Measurements from ENCODE around the gene SLC36A1. TPM values are rescaled to one million over a fixed set of nuclear protein-coding genes. Genes with fewer than 3 reads are reported as not detected.

The SLC36A1 gene
- total and polyA plus RNA-seq, 2 donors (not counting 3 experiments of a cell fraction or from before 2014, with no cell fraction given) = 11.8 to 14.5 TPM

- CTCF ChIA-PET = interaction anchor here (1.5 kb wide), 1 partner anchor 10 kb away, joined by 5 read pairs; no protein-coding TSS in a partner anchor
- POLR2A ChIA-PET = no interaction called here
- dilution Hi-C loops (cut with MboI; ENCODE audit: extremely low pct_ligation_motif_present, low sequenced_read_pairs) = no loop called here
- no peak overlapping the region for H2AFZ ChIP-seq (ENCODE audit: low read depth, low read length)
- H3K4me3 ChIP-seq (replicated peaks in 1 of 3; ENCODE audit: insufficient read depth in 1 of 3, low read depth in 1 of 3, low read length in 3 of 3) = no peak overlapping the region
- H3K27ac ChIP-seq (ENCODE audit: insufficient read depth, low read depth, low read length) = no peak overlapping the region
- H3K4me2 ChIP-seq (ENCODE audit: insufficient read depth, low read length) = no peak overlapping the region
- no peaks in the 10 kb centered on the region for H3K9me1 ChIP-seq (replicated peaks; ENCODE audit: control insufficient read depth, extremely low read depth, insufficient read depth, low read length)
- DNase-seq (ENCODE audit: low read depth, low spot score) (no peak), FAIRE-seq (no peak)
- H3K9me3 ChIP-seq (replicated peaks; ENCODE audit: control insufficient read depth, insufficient read depth, low read length) = no peaks in the 10 kb centered on the region
- no peaks in the 10 kb centered on the region for H3K4me1 ChIP-seq (ENCODE audit: control insufficient read depth, extremely low read depth, insufficient read depth, low read length)
- peaks cover 0 to 8% of the 10 kb centered on the region in 2 experiments for H3K36me3 ChIP-seq (ENCODE audit: control insufficient read depth in 2 of 2, extremely low read depth in 1 of 2, insufficient read depth in 2 of 2, low read length in 2 of 2)
- H3K79me2 ChIP-seq (ENCODE audit: control insufficient read depth, insufficient read depth, low read length) = no peaks in the 10 kb centered on the region
- no peaks in the 10 kb centered on the region for H4K20me1 ChIP-seq (replicated peaks; ENCODE audit: control insufficient read depth, extremely low read depth, insufficient read depth, low read length)
- no peaks in the 10 kb centered on the region for H3K27me3 ChIP-seq (ENCODE audit: control insufficient read depth in 2 of 2, insufficient read depth in 2 of 2, low read length in 2 of 2)
- BruUV-seq (replicated peaks) = no TSS peak
- TF ChIP-seq MAX (IDR thresholded peaks at IDR 0.05; ENCODE audit: insufficient read depth, insufficient read length) (no peak), MYC (IDR thresholded peaks at IDR 0.05; ENCODE audit: low read depth, low read length) (no peak), JUN (IDR thresholded peaks at IDR 0.05; ENCODE audit: borderline replicate concordance, insufficient read depth, insufficient read length, low read depth) (no peak), POLR2A (IDR thresholded peaks at IDR 0.05; ENCODE audit: low read depth, low read length) (no peak), EZH2 (IDR thresholded peaks at IDR 0.05; ENCODE audit: borderline replicate concordance, low read depth, low read length, severe bottlenecking) (no peak), GATA2 (IDR thresholded peaks at IDR 0.05; ENCODE audit: insufficient read depth, insufficient read length, low read depth, low read length) (no peak), CTCF (IDR thresholded peaks at IDR 0.05; ENCODE audit: extremely low read depth in 1 of 2, insufficient read depth in 1 of 2, low read depth in 1 of 2, low read length in 2 of 2) (no peak), POLR2AphosphoS5 (IDR thresholded peaks at IDR 0.05; ENCODE audit: insufficient read depth, low read depth, low read length) (no peak), FOS (IDR thresholded peaks at IDR 0.05; ENCODE audit: borderline replicate concordance, insufficient read depth, low read length) (no peak)
- intact Hi-C loops (cut with micrococcal nuclease) = no loop called here
- no peak overlapping the region for H3K9ac ChIP-seq (replicated peaks; ENCODE audit: extremely low read depth, insufficient read depth, low read length)
These were observed 40.1 kb downstream of the SLC36A1 start for GRCh38 chr5:151487544-151487943.

Measured in endothelial cell of umbilical vein (primary cell).